ENCODE measurements around the gene P2RY11. TPM values are rescaled to one million over a fixed set of nuclear protein-coding genes. Genes with fewer than 3 reads are reported as not detected.

P2RY11 gene
- total RNA-seq, 4 donors from 2014 or later, result 16.4 to 32.9 (median 19.9) TPM

DNA sequence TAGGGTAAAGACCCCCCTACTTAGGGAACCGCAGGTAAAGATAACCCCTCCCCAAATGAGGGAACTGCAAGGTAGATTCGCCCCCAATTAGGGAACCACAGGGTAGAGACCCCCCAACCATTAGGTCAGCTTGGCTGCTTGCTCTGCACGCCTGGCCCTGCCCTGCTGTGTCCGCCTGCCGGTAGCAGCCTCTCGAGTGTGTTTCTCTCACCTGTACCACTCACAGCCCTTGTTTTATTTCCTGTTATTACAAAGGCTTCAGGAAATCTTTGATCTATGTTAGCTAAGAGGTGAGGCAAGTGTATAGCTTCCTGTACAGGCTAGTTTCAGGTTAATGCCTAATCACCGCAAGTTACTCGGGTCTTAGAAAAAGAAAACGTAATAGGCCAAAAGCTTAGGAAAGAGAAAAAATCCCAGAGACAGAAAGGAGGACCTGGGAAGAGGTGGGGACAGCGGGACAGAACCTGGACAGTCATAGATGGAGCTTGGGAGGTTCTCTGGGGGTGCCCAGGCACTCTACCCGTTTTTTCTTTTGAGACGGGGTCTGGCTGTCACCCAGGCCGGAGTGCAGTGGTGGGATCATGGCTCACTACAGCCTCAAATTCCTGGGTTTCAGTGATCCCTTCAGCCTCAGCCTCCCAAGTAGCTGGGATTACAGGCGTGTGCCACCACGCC lies 31.3 kb downstream of the P2RY11 start:
- H3K27me3 ChIP-seq, result no peaks in the 10 kb centered on the region
- no peaks in the 10 kb centered on the region for H3K4me1 ChIP-seq
- no peaks in the 10 kb centered on the region for H3K9me3 ChIP-seq
- no peak overlapping the region for H3K27ac ChIP-seq
- no peak for DNase-seq (ENCODE audit: low spot score in 2 of 2)
- TF ChIP-seq EP300 (IDR thresholded peaks at IDR 0.05), result no peak
- TF ChIP-seq, protein P1, sequence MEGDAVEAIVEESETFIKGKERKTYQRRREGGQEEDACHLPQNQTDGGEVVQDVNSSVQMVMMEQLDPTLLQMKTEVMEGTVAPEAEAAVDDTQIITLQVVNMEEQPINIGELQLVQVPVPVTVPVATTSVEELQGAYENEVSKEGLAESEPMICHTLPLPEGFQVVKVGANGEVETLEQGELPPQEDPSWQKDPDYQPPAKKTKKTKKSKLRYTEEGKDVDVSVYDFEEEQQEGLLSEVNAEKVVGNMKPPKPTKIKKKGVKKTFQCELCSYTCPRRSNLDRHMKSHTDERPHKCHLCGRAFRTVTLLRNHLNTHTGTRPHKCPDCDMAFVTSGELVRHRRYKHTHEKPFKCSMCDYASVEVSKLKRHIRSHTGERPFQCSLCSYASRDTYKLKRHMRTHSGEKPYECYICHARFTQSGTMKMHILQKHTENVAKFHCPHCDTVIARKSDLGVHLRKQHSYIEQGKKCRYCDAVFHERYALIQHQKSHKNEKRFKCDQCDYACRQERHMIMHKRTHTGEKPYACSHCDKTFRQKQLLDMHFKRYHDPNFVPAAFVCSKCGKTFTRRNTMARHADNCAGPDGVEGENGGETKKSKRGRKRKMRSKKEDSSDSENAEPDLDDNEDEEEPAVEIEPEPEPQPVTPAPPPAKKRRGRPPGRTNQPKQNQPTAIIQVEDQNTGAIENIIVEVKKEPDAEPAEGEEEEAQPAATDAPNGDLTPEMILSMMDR (IDR thresholded peaks at IDR 0.05), result no peak
- peaks cover 100% of the 10 kb centered on the region for H3K36me3 ChIP-seq
- WGBS, result 88% methylated on average over 15 of the region's 15 CpGs
- H3K4me3 ChIP-seq, result no peak overlapping the region

DNA sequence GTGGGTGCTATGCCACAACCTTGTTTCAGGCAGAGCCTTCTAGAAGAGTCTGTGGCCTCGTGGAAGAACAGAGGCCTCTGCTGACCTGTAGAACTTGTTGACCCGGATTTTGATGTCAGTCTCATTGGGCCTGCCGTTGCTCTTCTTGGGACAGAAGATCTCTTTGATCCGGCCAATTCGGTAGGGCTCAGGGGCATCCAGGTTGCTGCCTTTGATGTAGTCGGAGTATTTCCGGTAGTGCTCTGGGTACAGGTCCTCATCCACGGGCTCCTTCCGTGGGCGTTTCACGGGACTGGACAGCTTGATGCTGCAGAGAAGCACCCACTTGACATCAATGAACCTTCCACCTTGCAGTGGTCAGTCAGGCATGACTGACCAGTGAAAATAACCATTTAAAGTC lies 32.2 kb downstream of the P2RY11 start:
- H3K27ac ChIP-seq, result no peak overlapping the region
- H3K4me3 ChIP-seq, result no peak overlapping the region
- WGBS, result 76% methylated on average over 5 of the region's 11 CpGs
- H3K36me3 ChIP-seq, result peaks cover 96% of the 10 kb centered on the region
- no peak for DNase-seq (ENCODE audit: low spot score in 2 of 2)
- H3K27me3 ChIP-seq, result no peaks in the 10 kb centered on the region
- TF ChIP-seq POLR2AphosphoS5 (IDR thresholded peaks at IDR 0.05), result no peak
- TF ChIP-seq, protein P1 (IDR thresholded peaks at IDR 0.05), result no peak
- no peak for TF ChIP-seq EP300 (IDR thresholded peaks at IDR 0.05)
- no peak for TF ChIP-seq POLR2A (IDR thresholded peaks at IDR 0.05)
- no peaks in the 10 kb centered on the region for H3K4me1 ChIP-seq
- no peaks in the 10 kb centered on the region for H3K9me3 ChIP-seq

DNA sequence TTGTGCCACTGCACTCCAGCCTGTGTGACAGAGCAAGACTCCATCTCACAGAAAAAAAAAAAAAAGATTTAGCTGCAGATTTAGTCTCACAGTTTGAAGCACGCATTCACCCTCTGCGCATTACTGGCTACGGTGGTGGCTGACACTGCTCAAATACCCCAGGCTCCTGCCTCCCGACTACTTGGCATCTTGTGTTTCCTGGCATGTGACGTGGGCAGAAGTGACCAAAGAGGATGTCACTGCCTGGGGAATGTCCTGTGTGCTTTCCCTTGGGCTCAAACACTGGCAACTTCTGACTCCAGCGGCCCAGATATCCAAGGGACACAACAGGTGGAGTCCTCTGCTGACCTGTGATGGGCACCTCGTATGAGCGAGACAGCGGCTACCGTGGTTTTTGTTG lies 32.9 kb downstream of the P2RY11 start:
- no peak overlapping the region for H3K27ac ChIP-seq
- no peaks in the 10 kb centered on the region for H3K9me3 ChIP-seq
- H3K4me1 ChIP-seq, result no peaks in the 10 kb centered on the region
- H3K27me3 ChIP-seq, result no peaks in the 10 kb centered on the region
- H3K36me3 ChIP-seq, result peaks cover 96% of the 10 kb centered on the region
- no peak overlapping the region for H3K4me3 ChIP-seq
- TF ChIP-seq, protein P1 (IDR thresholded peaks at IDR 0.05), result no peak
- no peak for TF ChIP-seq EP300 (IDR thresholded peaks at IDR 0.05)
- TF ChIP-seq POLR2A (IDR thresholded peaks at IDR 0.05), result no peak
- TF ChIP-seq POLR2AphosphoS5 (IDR thresholded peaks at IDR 0.05), result no peak
- WGBS, result 92% methylated on average over 10 of the region's 10 CpGs
- no peak for DNase-seq (ENCODE audit: low spot score in 2 of 2)

DNA sequence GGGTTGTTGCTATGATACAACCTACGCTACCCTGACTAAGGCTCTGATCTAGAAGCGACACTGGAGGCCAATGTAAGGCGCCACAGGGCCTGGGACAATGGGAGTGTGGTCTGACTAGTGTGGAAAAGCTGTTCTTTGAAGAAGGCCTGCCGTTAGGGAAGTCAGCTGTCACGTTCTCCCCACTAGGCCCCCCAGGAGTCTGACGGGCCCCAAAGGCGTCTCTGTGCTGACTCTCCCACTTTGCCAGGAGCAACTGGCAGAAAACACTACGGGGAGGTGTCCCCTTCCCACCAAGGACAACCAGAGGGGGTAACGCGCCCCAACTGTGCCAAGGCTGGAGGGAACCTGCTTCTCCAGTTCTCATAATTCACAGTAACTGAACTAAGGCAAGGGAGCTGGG lies 33.5 kb downstream of the P2RY11 start:
- 71% methylated on average over 8 of the region's 10 CpGs for WGBS
- Histone ChIP-seq H3K4me3 (no peak overlapping the region), H3K27ac (no peak overlapping the region), H3K4me1 (no peaks in the 10 kb centered on the region), H3K9me3 (no peaks in the 10 kb centered on the region), H3K27me3 (no peaks in the 10 kb centered on the region), H3K36me3 (peaks cover 96% of the 10 kb centered on the region)
- TF ChIP-seq, protein P1 (IDR thresholded peaks at IDR 0.05), result no peak
- TF ChIP-seq POLR2A (IDR thresholded peaks at IDR 0.05), result no peak
- TF ChIP-seq EP300 (IDR thresholded peaks at IDR 0.05), result no peak
- no peak for TF ChIP-seq POLR2AphosphoS5 (IDR thresholded peaks at IDR 0.05)
- no peak for DNase-seq (ENCODE audit: low spot score in 2 of 2)

DNA sequence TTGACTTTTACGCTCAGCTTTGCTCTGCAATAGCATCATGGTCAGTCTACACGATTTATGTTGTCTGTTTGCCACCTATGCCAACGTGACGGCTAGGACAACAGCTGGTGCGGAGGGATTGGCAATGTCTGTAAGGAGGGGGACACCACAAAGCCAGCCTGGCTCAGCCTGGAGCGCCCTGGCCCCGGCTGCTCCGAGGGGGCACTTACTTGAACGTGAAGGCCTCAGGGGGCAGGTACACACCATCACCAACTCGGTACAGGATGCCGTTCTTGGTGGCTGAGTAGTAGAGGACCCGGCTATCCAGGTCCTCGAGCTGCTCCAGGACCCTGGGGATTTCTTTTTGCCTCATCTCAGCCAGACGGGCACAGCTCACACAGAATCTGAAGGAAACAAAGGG lies 34.6 kb downstream of the P2RY11 start:
- H3K4me1 ChIP-seq, result no peaks in the 10 kb centered on the region
- WGBS, result 97% methylated on average over 14 of the region's 14 CpGs
- H3K27me3 ChIP-seq, result no peaks in the 10 kb centered on the region
- H3K27ac ChIP-seq, result no peak overlapping the region
- H3K36me3 ChIP-seq, result peaks cover 96% of the 10 kb centered on the region
- no peak overlapping the region for H3K4me3 ChIP-seq
- H3K9me3 ChIP-seq, result no peaks in the 10 kb centered on the region
- no peak for DNase-seq (ENCODE audit: low spot score in 2 of 2)
- TF ChIP-seq POLR2AphosphoS5 (IDR thresholded peaks at IDR 0.05) (no peak), POLR2A (IDR thresholded peaks at IDR 0.05) (no peak), EP300 (IDR thresholded peaks at IDR 0.05) (no peak)
- TF ChIP-seq, protein P1 (IDR thresholded peaks at IDR 0.05), result no peak

Data from suprapubic skin (tissue), 4 donors.